HepG2 (cell line): Measurements from ENCODE around the gene RHAG. TPM values are rescaled to one million over a fixed set of nuclear protein-coding genes. Genes with fewer than 3 reads are reported as not detected.

Experiments used
- AHDC1 ChIP-seq: sonication (generic); formaldehyde crosslinking; IDR thresholded peaks from 2 replicates; pipeline ENCODE4 v1.5.1; 2020; ENCODE audit warnings: mild to moderate bottlenecking, missing genetic modification reagents, borderline replicate concordance
- ATAD3A ChIP-seq: sonication (generic); formaldehyde crosslinking; IDR thresholded peaks from 2 replicates; pipeline ENCODE4 v1.4.0; 2020; ENCODE audit warnings: missing genetic modification reagents
- POGZ ChIP-seq: sonication (generic); formaldehyde crosslinking; IDR thresholded peaks from 2 replicates; pipeline ENCODE4 v1.4.0; 2020; ENCODE audit warnings: mild to moderate bottlenecking, missing genetic modification reagents
- USF2 ChIP-seq, 2 experiments: sonication (generic) in 1 of 2; formaldehyde crosslinking in 1 of 2; IDR thresholded peaks; 2 replicates each; pipeline versions ENCODE4 v1.5.1 to v1.6.1; 2011 to 2020; ENCODE audit warnings: borderline replicate concordance in 1 of 2, low read depth in 1 of 2, low read length in 1 of 2, mild to moderate bottlenecking in 1 of 2, missing genetic modification reagents in 1 of 2, moderate library complexity in 1 of 2
- ZNF775 ChIP-seq: sonication (generic); formaldehyde crosslinking; IDR thresholded peaks from 2 replicates; pipeline ENCODE4 v1.4.0; 2020; ENCODE audit warnings: missing genetic modification reagents, mild to moderate bottlenecking, moderate library complexity, borderline replicate concordance
- polyA plus RNA-seq, 8 experiments: library from polyadenylated mRNA; depleted of rRNA in 3 of 8; stranded (reverse) in 7 of 8; unstranded in 1 of 8; fragments of >200 nt; fragmentation: Illumina TruSeq in 4 of 8; extraction: Trizol in 4 of 8; gene quantifications; 2 replicates each; pipeline versions ENCODE4 v1.2.1 to v1.2.3, GENCODE V29; 2011 to 2016; ENCODE audit warnings: low read depth in 4 of 8, missing spikeins in 1 of 8, mixed read lengths in 1 of 8; ENCODE audit not compliant: insufficient read depth in 1 of 8
- total RNA-seq, 5 experiments: library from RNA; depleted of rRNA; stranded (reverse); fragments of >200 nt; fragmentation: Illumina TruSeq; extraction: Trizol; gene quantifications; 2 replicates each; pipeline ENCODE4 v1.2.3, GENCODE V29; 2016; ENCODE audit warnings: low read depth in 1 of 5
- TF ChIP-seq, protein P1 (sequence below), 2 experiments: fragments of 450-650 bp in 1 of 2; sonication (generic) in 1 of 2; formaldehyde crosslinking in 1 of 2; IDR thresholded peaks; 2 replicates each; pipeline versions ENCODE4 v1.6.1 to v1.8.0; 2016 to 2022; ENCODE audit warnings: antibody characterized with exemption in 1 of 2, mild to moderate bottlenecking in 1 of 2, missing genetic modification reagents in 1 of 2

The RHAG gene
- total and polyA plus RNA-seq, 2 of the 13 experiments (the other 11 are each of a cell fraction or from before 2014, with no cell fraction given), result not detected

DNA sequence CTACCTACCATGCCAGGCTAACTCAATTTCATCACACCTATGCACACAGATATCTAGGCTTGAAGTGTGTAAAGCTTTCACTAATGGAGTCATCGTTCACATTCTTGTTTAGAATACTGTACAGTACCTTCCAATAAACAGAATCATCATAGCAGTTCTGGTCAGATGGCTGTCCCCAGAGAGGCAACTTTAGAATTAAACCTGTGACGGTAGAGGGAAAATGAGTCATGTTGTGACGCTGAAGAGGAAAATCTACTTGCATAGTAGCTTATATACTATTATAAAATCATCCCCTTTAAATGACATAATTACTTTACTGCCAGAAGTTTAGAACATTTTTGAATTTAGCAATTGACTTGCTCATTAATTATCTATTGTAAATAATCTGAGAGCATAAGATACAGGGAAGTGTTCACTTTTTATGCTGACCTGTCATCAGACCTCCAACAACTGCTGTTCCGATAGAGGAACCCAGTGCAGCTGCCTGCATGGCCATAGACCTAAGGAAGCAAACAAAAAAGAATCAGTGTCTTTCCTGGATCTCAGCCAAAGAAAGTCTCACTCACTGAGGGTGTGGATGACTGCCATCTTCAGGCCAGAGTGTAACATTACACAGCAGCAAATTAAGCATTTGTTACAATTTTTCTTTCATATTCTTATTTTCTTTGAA is 29.8 kb downstream of the RHAG start (continued):
- TF ChIP-seq POGZ (CRISPR knock-in tag) (no peak), ZNF775 (CRISPR knock-in tag) (no peak), USF2 (IDR thresholded peaks at IDR 0.05; ENCODE audit: low read depth, low read length) (no peak), USF2 (CRISPR knock-in tag; IDR thresholded peaks at IDR 0.05; ENCODE audit: borderline replicate concordance) (no peak), ATAD3A (no peak), AHDC1 (CRISPR knock-in tag) (no peak)
- TF ChIP-seq, protein P1, sequence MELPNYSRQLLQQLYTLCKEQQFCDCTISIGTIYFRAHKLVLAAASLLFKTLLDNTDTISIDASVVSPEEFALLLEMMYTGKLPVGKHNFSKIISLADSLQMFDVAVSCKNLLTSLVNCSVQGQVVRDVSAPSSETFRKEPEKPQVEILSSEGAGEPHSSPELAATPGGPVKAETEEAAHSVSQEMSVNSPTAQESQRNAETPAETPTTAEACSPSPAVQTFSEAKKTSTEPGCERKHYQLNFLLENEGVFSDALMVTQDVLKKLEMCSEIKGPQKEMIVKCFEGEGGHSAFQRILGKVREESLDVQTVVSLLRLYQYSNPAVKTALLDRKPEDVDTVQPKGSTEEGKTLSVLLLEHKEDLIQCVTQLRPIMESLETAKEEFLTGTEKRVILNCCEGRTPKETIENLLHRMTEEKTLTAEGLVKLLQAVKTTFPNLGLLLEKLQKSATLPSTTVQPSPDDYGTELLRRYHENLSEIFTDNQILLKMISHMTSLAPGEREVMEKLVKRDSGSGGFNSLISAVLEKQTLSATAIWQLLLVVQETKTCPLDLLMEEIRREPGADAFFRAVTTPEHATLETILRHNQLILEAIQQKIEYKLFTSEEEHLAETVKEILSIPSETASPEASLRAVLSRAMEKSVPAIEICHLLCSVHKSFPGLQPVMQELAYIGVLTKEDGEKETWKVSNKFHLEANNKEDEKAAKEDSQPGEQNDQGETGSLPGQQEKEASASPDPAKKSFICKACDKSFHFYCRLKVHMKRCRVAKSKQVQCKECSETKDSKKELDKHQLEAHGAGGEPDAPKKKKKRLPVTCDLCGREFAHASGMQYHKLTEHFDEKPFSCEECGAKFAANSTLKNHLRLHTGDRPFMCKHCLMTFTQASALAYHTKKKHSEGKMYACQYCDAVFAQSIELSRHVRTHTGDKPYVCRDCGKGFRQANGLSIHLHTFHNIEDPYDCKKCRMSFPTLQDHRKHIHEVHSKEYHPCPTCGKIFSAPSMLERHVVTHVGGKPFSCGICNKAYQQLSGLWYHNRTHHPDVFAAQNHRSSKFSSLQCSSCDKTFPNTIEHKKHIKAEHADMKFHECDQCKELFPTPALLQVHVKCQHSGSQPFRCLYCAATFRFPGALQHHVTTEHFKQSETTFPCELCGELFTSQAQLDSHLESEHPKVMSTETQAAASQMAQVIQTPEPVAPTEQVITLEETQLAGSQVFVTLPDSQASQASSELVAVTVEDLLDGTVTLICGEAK (IDR thresholded peaks at IDR 0.05), result no peak
- TF ChIP-seq, protein P1 (CRISPR knock-in tag; IDR thresholded peaks at IDR 0.05), result no peak
